MCF 10A (cell line): ENCODE measurements around the gene KIRREL3. TPM values are rescaled to one million over a fixed set of nuclear protein-coding genes. Genes with fewer than 3 reads are reported as not detected.

Source experiments
- BruUV-seq: library from RNA; stranded (reverse); fragments of 400-500 nt; replicated peaks from 2 replicates; lab custom pipeline; 2021; lab: Mats Ljungman, UMichigan
- CTCF ChIA-PET: fragments of 300-600 bp; sonication (Branson Sonifier 250); formaldehyde crosslinking; extraction: SDS; loops from one replicate; lab custom pipeline; 2021; ENCODE audit warnings: antibody characterized with exemption, inconsistent platforms; lab: Yijun Ruan, JAX
- POLR2A ChIA-PET: fragments of 300-600, 350-650 bp; sonication (Branson Sonifier 250); formaldehyde crosslinking; extraction: SDS; loops from one replicate; lab custom pipeline; 2020; ENCODE audit warnings: antibody characterized with exemption, inconsistent platforms; lab: Yijun Ruan, JAX
- DNase-seq: peaks from one replicate; pipeline ENCODE4 v3.0.0-alpha.2; 2018; ENCODE audit not compliant: unreplicated experiment
- H3K27ac Mint-ChIP-seq: one replicate; pipeline ENCODE4 v1.8.0; 2022; ENCODE audit warnings: mild to moderate bottlenecking, low read depth, mixed read lengths; ENCODE audit not compliant: unreplicated experiment
- H3K27me3 Mint-ChIP-seq: one replicate; pipeline ENCODE4 v1.8.0; 2022; ENCODE audit warnings: mixed read lengths; ENCODE audit not compliant: insufficient read depth, unreplicated experiment
- H3K36me3 Mint-ChIP-seq: one replicate; pipeline ENCODE4 v1.8.0; 2022; ENCODE audit warnings: mild to moderate bottlenecking, moderate library complexity, mixed read lengths; ENCODE audit not compliant: insufficient read depth, unreplicated experiment
- H3K4me1 Mint-ChIP-seq: one replicate; pipeline ENCODE4 v1.8.0; 2022; ENCODE audit warnings: mixed read lengths; ENCODE audit not compliant: insufficient read depth, unreplicated experiment
- H3K4me3 Mint-ChIP-seq: one replicate; pipeline ENCODE4 v1.8.0; 2022; ENCODE audit warnings: mild to moderate bottlenecking, moderate library complexity, mixed read lengths; ENCODE audit not compliant: unreplicated experiment
- H3K9me3 Mint-ChIP-seq: one replicate; pipeline ENCODE4 v1.8.0; 2022; ENCODE audit warnings: mixed read lengths; ENCODE audit not compliant: unreplicated experiment
- intact Hi-C: fragments of 100-400 bp; cut with micrococcal nuclease; formaldehyde crosslinking; loops from 2 replicates; pipeline ENCODE4 v1.14.1; 2022
- total RNA-seq: library from RNA; stranded (reverse); gene quantifications from 2 replicates; pipeline ENCODE4 v1.2.3, GENCODE V29; 2022
- TF ChIP-seq, protein P1 (sequence below): fragments of 200-600 bp; IDR thresholded peaks from one replicate; pipeline ENCODE4 v1.8.0; 2022; ENCODE audit warnings: antibody characterized with exemption, mild to moderate bottlenecking; ENCODE audit not compliant: unreplicated experiment

The KIRREL3 gene
- total RNA-seq, 1 experiment from 2014 or later, result not detected

DNA sequence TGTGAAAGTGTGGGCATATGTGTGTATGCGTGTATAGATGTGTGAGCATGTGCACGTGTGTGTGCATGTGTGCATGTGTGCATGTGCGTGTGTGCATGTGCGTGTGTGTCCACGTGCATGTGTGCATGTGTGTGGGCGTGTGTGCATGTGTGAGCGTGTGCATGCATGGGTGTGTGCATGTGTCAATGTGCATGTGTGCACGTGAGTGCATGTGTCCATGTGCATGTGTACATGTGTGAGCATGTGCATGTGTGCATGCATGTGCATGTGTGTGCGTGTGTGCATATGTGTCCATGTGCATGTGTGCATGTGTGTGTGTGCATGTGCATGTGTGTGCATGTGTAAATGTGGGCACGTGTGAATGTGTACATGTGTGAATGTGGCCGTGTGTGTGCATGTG lies 549.8 kb downstream of the KIRREL3 start:
- POLR2A ChIA-PET, result no interaction called here
- no TSS peak for BruUV-seq
- TF ChIP-seq, protein P1, sequence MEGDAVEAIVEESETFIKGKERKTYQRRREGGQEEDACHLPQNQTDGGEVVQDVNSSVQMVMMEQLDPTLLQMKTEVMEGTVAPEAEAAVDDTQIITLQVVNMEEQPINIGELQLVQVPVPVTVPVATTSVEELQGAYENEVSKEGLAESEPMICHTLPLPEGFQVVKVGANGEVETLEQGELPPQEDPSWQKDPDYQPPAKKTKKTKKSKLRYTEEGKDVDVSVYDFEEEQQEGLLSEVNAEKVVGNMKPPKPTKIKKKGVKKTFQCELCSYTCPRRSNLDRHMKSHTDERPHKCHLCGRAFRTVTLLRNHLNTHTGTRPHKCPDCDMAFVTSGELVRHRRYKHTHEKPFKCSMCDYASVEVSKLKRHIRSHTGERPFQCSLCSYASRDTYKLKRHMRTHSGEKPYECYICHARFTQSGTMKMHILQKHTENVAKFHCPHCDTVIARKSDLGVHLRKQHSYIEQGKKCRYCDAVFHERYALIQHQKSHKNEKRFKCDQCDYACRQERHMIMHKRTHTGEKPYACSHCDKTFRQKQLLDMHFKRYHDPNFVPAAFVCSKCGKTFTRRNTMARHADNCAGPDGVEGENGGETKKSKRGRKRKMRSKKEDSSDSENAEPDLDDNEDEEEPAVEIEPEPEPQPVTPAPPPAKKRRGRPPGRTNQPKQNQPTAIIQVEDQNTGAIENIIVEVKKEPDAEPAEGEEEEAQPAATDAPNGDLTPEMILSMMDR, result no peak
- Mint-ChIP-seq H3K4me3 (no peak overlapping the region), H3K9me3 (peaks cover 11% of the 10 kb centered on the region), H3K4me1 (no peaks in the 10 kb centered on the region), H3K27ac (no peak overlapping the region), H3K36me3 (no peaks in the 10 kb centered on the region), H3K27me3 (no peaks in the 10 kb centered on the region)
- DNase-seq, result no peak
- intact Hi-C loops, result no loop called here
- CTCF ChIA-PET, result no interaction called here

DNA sequence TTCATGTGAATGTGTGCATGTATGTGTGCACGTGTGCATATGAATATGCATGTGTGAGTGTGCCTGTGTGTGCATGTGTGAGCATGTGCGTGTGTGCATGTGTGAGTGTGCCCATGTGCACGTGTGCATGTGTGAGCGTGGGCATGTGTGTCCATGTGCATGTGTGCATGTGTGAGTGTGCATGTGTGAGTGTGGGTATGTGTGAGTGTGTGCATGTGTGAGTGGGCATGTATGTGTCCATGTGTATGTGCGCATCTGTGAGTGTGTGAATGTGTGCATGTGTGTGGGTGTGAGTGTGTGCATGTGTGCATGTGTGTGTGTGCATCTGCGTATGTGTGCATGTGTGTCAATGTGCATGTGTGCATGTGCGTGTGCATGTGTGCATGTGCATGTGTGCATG lies 550.4 kb downstream of the KIRREL3 start:
- Mint-ChIP-seq H3K36me3 (no peaks in the 10 kb centered on the region), H3K27ac (no peak overlapping the region), H3K4me3 (no peak overlapping the region), H3K27me3 (no peaks in the 10 kb centered on the region), H3K9me3 (peaks cover 11% of the 10 kb centered on the region), H3K4me1 (no peaks in the 10 kb centered on the region)
- POLR2A ChIA-PET, result no interaction called here
- CTCF ChIA-PET, result no interaction called here
- intact Hi-C loops, result no loop called here
- TF ChIP-seq, protein P1, result no peak
- BruUV-seq, result no TSS peak
- no peak for DNase-seq

DNA sequence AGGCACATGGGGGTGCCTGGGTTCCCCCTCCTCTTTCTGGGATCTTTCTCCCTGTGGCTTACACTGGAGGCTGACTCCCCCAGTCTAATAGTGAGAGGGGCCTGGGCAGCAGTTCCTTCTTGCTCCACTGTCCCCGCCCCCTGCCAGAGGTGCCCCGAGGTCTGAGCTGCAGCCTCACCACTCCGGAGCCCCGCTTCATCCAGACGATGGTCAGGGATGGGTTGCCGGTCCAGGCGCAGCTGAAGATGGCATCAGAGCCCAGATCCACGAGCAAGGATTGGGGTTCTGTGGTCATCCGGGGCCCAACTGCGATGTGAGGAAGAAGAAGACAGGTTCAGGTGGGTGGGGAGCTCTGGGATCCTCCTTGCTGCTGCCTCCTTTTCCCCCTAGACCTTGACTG lies 554.0 kb downstream of the KIRREL3 start:
- H3K4me1 Mint-ChIP-seq, result no peaks in the 10 kb centered on the region
- intact Hi-C loops, result loop anchor here (10.0 kb wide), 1 partner anchor 158 kb away; no protein-coding TSS in a partner anchor
- H3K36me3 Mint-ChIP-seq, result no peaks in the 10 kb centered on the region
- H3K27ac Mint-ChIP-seq, result no peak overlapping the region
- peaks cover 11% of the 10 kb centered on the region for H3K9me3 Mint-ChIP-seq
- BruUV-seq, result no TSS peak
- DNase-seq, result no peak
- no peaks in the 10 kb centered on the region for H3K27me3 Mint-ChIP-seq
- no peak overlapping the region for H3K4me3 Mint-ChIP-seq
- POLR2A ChIA-PET, result no interaction called here
- CTCF ChIA-PET, result interaction anchor here (4.6 kb wide), 1 partner anchor 34 kb away, joined by 29 read pairs; no protein-coding TSS in a partner anchor
- TF ChIP-seq, protein P1, result no peak

DNA sequence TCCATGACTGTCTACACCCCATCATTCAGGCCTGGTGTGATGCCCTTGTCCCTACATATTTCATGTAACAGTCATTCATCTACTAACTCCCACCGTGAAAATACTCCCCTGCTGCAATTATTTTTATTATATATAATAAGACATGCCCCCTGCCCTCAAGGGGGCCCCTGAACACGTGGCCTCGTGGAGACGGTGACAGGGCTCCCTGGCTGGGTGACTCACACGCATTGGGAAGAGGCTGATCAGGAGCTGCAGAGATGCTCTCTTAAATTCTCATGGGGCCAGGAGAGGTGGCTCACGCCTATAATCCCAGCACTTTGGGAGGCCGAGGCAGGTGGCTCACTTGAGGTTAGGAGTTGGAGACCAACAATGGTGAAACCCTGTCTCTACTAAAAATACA lies 556.5 kb downstream of the KIRREL3 start:
- Mint-ChIP-seq H3K4me1 (peaks cover 5% of the 10 kb centered on the region), H3K36me3 (no peaks in the 10 kb centered on the region), H3K4me3 (no peak overlapping the region), H3K27me3 (no peaks in the 10 kb centered on the region), H3K9me3 (no peaks in the 10 kb centered on the region), H3K27ac (no peak overlapping the region)
- POLR2A ChIA-PET, result interaction anchor here (0.6 kb wide), 1 partner anchor 232 kb away, joined by 3 read pairs; no protein-coding TSS in a partner anchor
- TF ChIP-seq, protein P1, result no peak
- CTCF ChIA-PET, result interaction anchor here (0.6 to 9.1 kb wide), 7 partner anchors 15 to 546 kb away, joined by 3 to 111 read pairs (median 3); no protein-coding TSS in a partner anchor
- no TSS peak for BruUV-seq
- no peak for DNase-seq
- intact Hi-C loops, result loop anchor here (5.0 to 10.0 kb wide), 3 partner anchors 161 to 1713 kb away; no protein-coding TSS in a partner anchor
